ENCODE data around the gene GDI1. TPM values are rescaled to one million over a fixed set of nuclear protein-coding genes. Genes with fewer than 3 reads are reported as not detected.

Gene GDI1
- total and polyA plus RNA-seq, 2 of the 4 experiments (the other 2 are of a cell fraction): 113 to 291 TPM

GRCh38 chrX:154429711-154430110, 7.2 kb upstream of the GDI1 start:
- Histone ChIP-seq H3K27ac (ENCODE audit: insufficient read depth, low read length) (no peak overlapping the region), H4K8ac (ENCODE audit: low read depth in 2 of 2, low read length in 2 of 2) (no peak overlapping the region), H2BK15ac (ENCODE audit: low read depth, low read length) (no peak overlapping the region), H4K20me1 (ENCODE audit: insufficient read depth, low read length) (peaks cover 7% of the 10 kb centered on the region), H4K91ac (ENCODE audit: insufficient read depth, low read depth, low read length) (no peak overlapping the region), H3K23ac (ENCODE audit: low read depth, low read length) (no peak overlapping the region), H3K9me3 (ENCODE audit: control insufficient read depth, insufficient read depth, low read length) (no peaks in the 10 kb centered on the region), H2AFZ (replicated peaks; ENCODE audit: low read length, poor library complexity) (no peak overlapping the region), H3K79me1 (ENCODE audit: low read depth in 1 of 2, low read length in 2 of 2) (peaks cover 7 to 22% of the 10 kb centered on the region in 2 experiments), H2BK20ac (ENCODE audit: low read depth, low read length) (no peak overlapping the region), H4K5ac (ENCODE audit: low read depth, low read length) (no peak overlapping the region), H3K9ac (ENCODE audit: low read depth, low read length) (no peak overlapping the region), H3K4me2 (ENCODE audit: low read depth, low read length) (peak overlapping the region; percentile 91), H2AK5ac (ENCODE audit: low read depth, low read length) (no peak overlapping the region), H2AK9ac (replicated peaks; ENCODE audit: low read depth, low read length, poor library complexity) (peak overlapping the region; percentile 74), H3K27me3 (ENCODE audit: control insufficient read depth, insufficient read depth, low read length) (no peaks in the 10 kb centered on the region), H3K18ac (ENCODE audit: low read depth, low read length) (no peak overlapping the region), H3K4me3 (ENCODE audit: insufficient read depth, low read depth, low read length) (no peak overlapping the region; the same call in 1 of the 2 replicates), H3K36me3 (ENCODE audit: control insufficient read depth, insufficient read depth, low read length) (peaks cover 22% of the 10 kb centered on the region; the same call in 1 of the 2 replicates), H3K4me1 (ENCODE audit: control insufficient read depth, insufficient read depth, low read length) (peaks cover 2% of the 10 kb centered on the region; the same call in 1 of the 2 replicates), H3K9me1 (ENCODE audit: insufficient read depth, low read length) (peaks cover 3% of the 10 kb centered on the region; the same call in 1 of the 2 replicates), H3K4ac (ENCODE audit: low read depth, low read length) (no peak overlapping the region), H3K56ac (ENCODE audit: extremely low read depth, insufficient read depth, low read length) (no peak overlapping the region), H2BK120ac (ENCODE audit: low read depth, low read length) (no peak overlapping the region), H3K14ac (replicated peaks; ENCODE audit: low read depth, low read length) (no peak overlapping the region), H2BK5ac (ENCODE audit: low read depth, low read length, poor library complexity, severe bottlenecking) (no peak overlapping the region)
- ChIA-PET POLR2A (ENCODE audit: unreplicated experiment) (no interaction called here), CTCF (interaction anchor here (1.2 kb wide), 1 partner anchor 15 kb away, joined by 6 read pairs; no protein-coding TSS in a partner anchor)
- no peak for TF ChIP-seq MAFK (IDR thresholded peaks at IDR 0.05; ENCODE audit: low read depth, low read length)
- TF ChIP-seq SMC3 (IDR thresholded peaks at IDR 0.05; ENCODE audit: low read depth, low read length): no peak
- no peak for TF ChIP-seq MAZ (IDR thresholded peaks at IDR 0.05; ENCODE audit: borderline replicate concordance, low read depth, low read length)
- TF ChIP-seq RAD21 (IDR thresholded peaks at IDR 0.05; ENCODE audit: low read length): no peak
- no peak for TF ChIP-seq NFE2L2 (IDR thresholded peaks at IDR 0.05; ENCODE audit: low read depth, low read length)
- TF ChIP-seq MXI1 (IDR thresholded peaks at IDR 0.05; ENCODE audit: borderline replicate concordance, low read depth, low read length): no peak
- TF ChIP-seq USF2 (IDR thresholded peaks at IDR 0.05; ENCODE audit: low read depth, low read length): no peak
- TF ChIP-seq CEBPB (IDR thresholded peaks at IDR 0.05; ENCODE audit: low read depth, low read length): no peak
- no peak for TF ChIP-seq FOS (IDR thresholded peaks at IDR 0.05; ENCODE audit: low read depth, low read length)
- TF ChIP-seq POLR2A (IDR thresholded peaks at IDR 0.05; ENCODE audit: low read depth, low read length): no peak
- TF ChIP-seq RFX5 (IDR thresholded peaks at IDR 0.05; ENCODE audit: low read depth, low read length): no peak
- dilution Hi-C loops (cut with HindIII; ENCODE audit: low sequenced_read_pairs, unreplicated experiment) (no loop called here), intact Hi-C loops (cut with micrococcal nuclease) (no loop called here), in situ Hi-C loops (cut with MboI; ENCODE audit: low sequenced_read_pairs) (no loop called here)
- ATAC-seq (ENCODE audit: low read depth): no peak
- no TSS peak for BruUV-seq (replicated peaks)
- WGBS, 2 experiments (ENCODE audit: extremely low coverage in 2 of 2, insufficient read length in 1 of 2): no CpG with 5 or more reads among the region's 2 CpGs
- DNase-seq: no peak
